ENCODE data around the gene ERP29.

- TF ChIP-seq CTCF (IDR thresholded peaks at IDR 0.05) (no peak), POLR2A (IDR thresholded peaks at IDR 0.05) (no peak)
Observed at GRCh38 chr12:112031472-112031871, 18.2 kb downstream of the ERP29 start.
